Measurements from ENCODE around the gene SPATA31D4.
"Not testable (repeated sequence)": the region's sequence is repeated elsewhere in the genome, so short reads cannot be mapped to it uniquely, and the experiment has no call there.

Gene SPATA31D4

GRCh38 chr9:81928305-81928704 lies at the start of gene SPATA31D4:
SPATA31D4 (plus strand) TSS chr9:81928428; CDS start chr9:81928514, 86 bp downstream.
- DNase-seq = not testable (repeated sequence)

GRCh38 chr9:81878530-81878929 lies 49.7 kb upstream of the SPATA31D4 start:
- DNase-seq = no peak

GRCh38 chr9:81879501-81879916 lies 48.7 kb upstream of the SPATA31D4 start:
- no peak for DNase-seq

GRCh38 chr9:81885602-81886001 lies 42.6 kb upstream of the SPATA31D4 start:
- DNase-seq = no peak

- no peak for DNase-seq
Measured at GRCh38 chr9:81886665-81887064, 41.6 kb upstream of the SPATA31D4 start.

GRCh38 chr9:81890104-81890503 lies 38.1 kb upstream of the SPATA31D4 start:
- no peak for DNase-seq

GRCh38 chr9:81892440-81892839 lies 35.8 kb upstream of the SPATA31D4 start:
- DNase-seq = no peak

- DNase-seq = no peak
Measured at GRCh38 chr9:81893929-81894328, 34.3 kb upstream of the SPATA31D4 start.

GRCh38 chr9:81894891-81895290 lies 33.3 kb upstream of the SPATA31D4 start:
- DNase-seq = no peak

- no peak for DNase-seq
Measured at GRCh38 chr9:81896070-81896469, 32.2 kb upstream of the SPATA31D4 start.

GRCh38 chr9:81898851-81899250 lies 29.4 kb upstream of the SPATA31D4 start:
- no peak for DNase-seq

- no peak for DNase-seq
Measured at GRCh38 chr9:81902196-81902595, 26.0 kb upstream of the SPATA31D4 start.

GRCh38 chr9:81902626-81903025 lies 25.6 kb upstream of the SPATA31D4 start:
- DNase-seq = no peak

GRCh38 chr9:81906671-81907070 lies 21.6 kb upstream of the SPATA31D4 start:
- no peak for DNase-seq

GRCh38 chr9:81912135-81912534 lies 16.1 kb upstream of the SPATA31D4 start:
- no peak for DNase-seq

GRCh38 chr9:81915801-81916505 lies 12.3 kb upstream of the SPATA31D4 start:
- DNase-seq = no peak

GRCh38 chr9:81918507-81918906 lies 9.7 kb upstream of the SPATA31D4 start:
- not testable (repeated sequence) for DNase-seq

GRCh38 chr9:81930147-81930546 lies 1.9 kb downstream of the SPATA31D4 start:
- DNase-seq = not testable (repeated sequence)

- not testable (repeated sequence) for DNase-seq
Measured at GRCh38 chr9:81933547-81933946, 5.3 kb downstream of the SPATA31D4 start.

GRCh38 chr9:81943393-81943792 lies 15.2 kb downstream of the SPATA31D4 start, which contains the start of gene SPATA31D3:
SPATA31D3 (plus strand) TSS chr9:81943500; CDS start chr9:81943586, 86 bp downstream.
- DNase-seq = not testable (repeated sequence)

GRCh38 chr9:81948650-81949049 lies 20.4 kb downstream of the SPATA31D4 start:
- DNase-seq = not testable (repeated sequence)

- no peak for DNase-seq
Measured at GRCh38 chr9:81953096-81953495, 24.9 kb downstream of the SPATA31D4 start.

GRCh38 chr9:81955625-81956024 lies 27.4 kb downstream of the SPATA31D4 start:
- no peak for DNase-seq

GRCh38 chr9:81964218-81965171 lies 36.3 kb downstream of the SPATA31D4 start:
- DNase-seq = no peak
